Hematopoietic multipotent progenitor cell treated with erythropoietin and hydrocortisone succinate and interleukin-3 and kit ligand, for 6 days (in vitro differentiated cells): Measurements from ENCODE around the gene AP1B1.
"Not testable (repeated sequence)": the region's sequence is repeated elsewhere in the genome, so short reads cannot be mapped to it uniquely, and the experiment has no call there.

Experiments used
- DNase-seq: peaks from one replicate; pipeline ENCODE4 v3.0.0-alpha.2; 2015

The AP1B1 gene

DNA sequence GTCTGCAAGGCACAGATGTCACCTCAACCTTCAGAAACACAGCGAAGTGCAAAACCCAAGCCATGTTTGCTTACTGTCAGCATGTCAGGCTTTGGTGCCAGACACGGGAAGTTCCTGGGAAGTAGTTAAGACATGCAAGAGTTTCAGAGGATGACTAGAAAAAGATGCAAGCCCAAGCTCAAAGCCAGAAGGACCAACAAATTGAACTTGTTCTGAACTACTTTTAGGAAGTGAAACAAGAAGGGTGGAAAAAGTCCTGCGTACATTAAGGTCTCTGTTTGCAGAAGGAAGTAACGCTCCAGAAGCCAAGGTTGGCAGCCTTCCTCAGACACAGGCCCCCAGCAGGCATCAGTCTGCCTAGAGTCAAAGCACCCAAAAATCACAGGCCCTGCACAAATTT, 2.6 kb downstream of the AP1B1 start:
- DNase-seq = no peak

DNA sequence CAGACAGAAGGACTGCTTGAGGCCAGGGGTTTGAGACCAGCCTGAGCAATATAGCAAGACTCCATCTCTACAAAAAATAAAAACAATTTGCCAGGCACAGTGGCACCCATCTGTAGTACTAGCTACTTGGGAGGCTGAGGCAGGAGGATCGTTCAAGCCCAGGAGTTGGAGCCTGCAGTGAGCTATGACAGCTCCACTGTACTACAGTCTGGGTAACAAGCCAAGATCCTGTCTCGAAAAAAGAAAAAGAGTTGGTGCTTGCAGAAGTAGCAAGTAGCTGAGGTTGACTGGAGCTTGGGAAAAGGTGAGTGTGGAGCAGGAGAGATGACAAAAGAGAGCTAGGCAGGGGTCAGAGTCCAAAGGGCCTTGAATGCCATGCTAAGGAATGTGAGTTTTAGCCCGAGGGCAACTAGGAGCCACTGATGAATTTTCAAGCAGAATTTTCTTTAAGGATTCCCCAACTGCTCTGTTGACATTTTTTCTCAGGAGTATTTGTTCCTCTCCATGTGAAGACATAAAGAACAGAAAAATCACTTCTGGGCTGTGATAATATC, 3.1 kb downstream of the AP1B1 start:
- DNase-seq = no peak

DNA sequence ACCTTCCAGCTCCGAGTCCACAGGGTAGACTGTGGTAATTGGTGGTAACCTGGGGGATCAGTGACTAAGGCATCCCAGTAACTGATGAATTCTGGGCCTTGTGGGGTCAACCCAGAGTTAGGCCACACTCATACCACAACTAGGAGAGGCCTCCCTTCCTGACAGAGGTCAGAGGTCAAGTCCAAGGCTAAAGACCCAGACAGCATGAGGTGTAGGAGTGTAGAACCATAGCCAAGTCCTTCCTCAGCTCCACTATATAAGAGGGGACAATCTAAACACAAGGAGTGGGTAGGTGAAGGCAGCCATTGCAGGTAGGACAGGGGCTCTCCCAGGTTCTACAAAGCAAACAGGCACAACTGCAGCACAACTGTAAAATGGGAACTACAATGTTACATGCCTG, 4.6 kb downstream of the AP1B1 start:
- DNase-seq = no peak

GRCh38 chr22:29382580-29383302, 5.6 kb downstream of the AP1B1 start:
- peak; percentile 86 for DNase-seq

DNA sequence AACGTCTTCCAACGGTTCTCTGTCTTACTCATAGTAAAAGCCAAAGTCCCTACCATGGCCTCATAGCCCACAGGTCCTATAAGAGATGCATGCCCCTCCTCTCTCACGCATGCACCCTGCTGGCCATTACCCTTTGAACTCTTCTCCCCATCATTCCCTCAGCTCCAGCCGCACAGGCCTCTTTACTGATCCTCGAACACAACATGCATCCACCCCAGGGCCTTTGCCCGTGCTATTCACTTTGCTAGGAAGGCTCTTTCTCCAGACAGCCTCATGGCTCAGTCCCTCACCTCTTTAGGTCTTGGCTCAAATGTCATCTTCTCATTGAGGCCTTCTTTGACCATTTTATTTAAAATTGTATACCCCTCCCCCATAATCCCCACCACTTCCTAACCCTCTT, 7.5 kb downstream of the AP1B1 start:
- DNase-seq = no peak

- DNase-seq = no peak
Observed at GRCh38 chr22:29380032-29380781, 8.2 kb downstream of the AP1B1 start.

DNA sequence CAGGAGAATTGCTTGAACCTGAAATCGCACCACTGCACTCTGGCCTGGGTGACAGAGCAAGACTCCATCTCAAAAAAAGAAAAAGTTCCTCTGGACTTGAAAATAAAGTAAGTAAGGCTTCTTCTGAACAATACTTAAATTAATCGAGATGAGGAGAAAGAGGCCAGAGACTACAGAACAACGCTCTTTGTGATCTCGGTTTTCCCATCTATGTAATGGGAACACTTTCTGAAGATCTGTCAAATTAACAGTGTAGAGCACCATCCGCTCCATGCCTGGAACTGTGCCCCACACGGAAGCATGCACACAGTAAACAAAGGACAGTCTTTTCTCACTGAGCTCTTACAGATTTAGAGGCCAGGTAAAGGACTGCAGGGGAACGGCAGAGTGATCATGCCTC, 9.1 kb downstream of the AP1B1 start:
- no peak for DNase-seq

DNA sequence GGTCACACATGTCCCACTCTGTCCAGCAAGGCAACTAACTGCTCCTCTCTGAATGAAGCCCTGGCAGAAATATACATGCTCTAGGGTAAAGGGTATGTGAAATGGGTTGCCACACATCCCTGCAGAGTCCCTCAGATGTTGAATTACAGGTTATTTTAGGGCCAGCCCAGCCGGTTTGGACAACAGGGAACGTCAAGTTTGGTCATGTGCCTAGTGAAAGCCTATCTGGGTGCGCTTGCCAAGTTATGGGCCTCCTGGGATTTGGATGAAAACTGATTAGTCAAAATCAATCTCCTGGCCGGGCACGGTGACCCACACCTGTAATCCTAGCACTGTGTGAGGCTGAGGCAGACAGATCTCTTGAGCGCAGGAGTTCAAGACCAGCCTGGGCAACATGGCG, 10.4 kb downstream of the AP1B1 start:
- DNase-seq = no peak

DNA sequence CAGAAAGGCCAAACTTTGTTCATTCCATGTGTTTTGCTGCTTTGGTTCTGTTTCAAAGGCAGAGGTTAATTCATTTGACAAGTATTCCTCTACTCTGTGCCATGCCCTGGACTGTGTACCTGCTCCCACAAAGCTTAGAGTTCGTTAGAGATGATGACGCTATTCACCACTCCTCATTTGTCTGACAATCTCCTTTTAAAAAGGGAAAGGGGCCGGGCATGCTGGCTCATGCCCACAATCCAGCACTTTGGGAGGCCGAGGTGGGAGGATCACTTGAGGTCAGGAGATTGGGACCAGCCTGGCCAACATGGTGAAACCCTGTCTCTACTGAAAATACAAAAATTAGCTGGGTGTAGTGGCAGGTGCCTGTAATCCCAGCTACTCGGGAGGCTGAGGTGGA, 11.7 kb downstream of the AP1B1 start:
- not testable (repeated sequence) for DNase-seq

GRCh38 chr22:29375398-29376076, 12.8 kb downstream of the AP1B1 start:
- peak; percentile 69 for DNase-seq

- DNase-seq = not testable (repeated sequence)
Observed at GRCh38 chr22:29374806-29375205, 13.6 kb downstream of the AP1B1 start.

DNA sequence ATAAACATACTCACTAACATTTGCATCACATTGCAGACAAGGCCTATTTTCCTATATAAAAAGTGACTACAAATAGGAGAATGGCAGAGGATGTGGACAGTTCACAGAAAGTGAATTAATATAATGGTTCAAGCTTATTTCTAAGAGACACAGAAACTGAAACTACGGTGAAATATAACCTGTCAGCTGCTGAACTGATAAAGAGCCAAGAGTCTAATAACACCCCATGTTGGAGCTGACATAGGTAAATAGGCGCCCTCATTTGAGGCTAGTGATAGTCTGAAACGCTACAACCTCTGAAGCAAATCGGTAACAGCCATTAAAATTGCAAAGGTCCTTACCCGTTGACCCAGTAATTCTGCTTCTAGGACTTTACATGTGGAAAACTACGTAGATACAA, 14.0 kb downstream of the AP1B1 start:
- no peak for DNase-seq

GRCh38 chr22:29370537-29370936, 17.8 kb downstream of the AP1B1 start:
- DNase-seq = no peak

DNA sequence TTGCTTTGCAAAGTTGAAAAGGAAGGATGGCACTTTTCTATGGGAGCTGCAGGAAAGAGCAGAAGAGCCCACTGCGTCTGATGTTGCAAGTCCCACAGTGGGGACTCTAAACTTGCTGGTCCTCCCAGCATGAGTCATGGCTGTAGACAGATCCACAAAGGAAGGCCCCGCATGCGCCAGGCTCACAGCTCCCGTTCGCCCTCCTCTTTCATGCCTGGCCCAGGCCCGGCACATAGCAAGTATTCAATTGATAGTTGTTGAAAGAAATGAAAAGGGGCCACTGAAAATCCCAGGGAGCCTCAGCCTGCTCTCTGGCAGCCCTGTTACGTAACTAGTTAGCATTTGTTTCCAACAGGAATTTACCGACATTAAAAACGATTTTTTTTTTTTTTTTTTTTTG, 18.9 kb downstream of the AP1B1 start:
- DNase-seq = peak; percentile 43

DNA sequence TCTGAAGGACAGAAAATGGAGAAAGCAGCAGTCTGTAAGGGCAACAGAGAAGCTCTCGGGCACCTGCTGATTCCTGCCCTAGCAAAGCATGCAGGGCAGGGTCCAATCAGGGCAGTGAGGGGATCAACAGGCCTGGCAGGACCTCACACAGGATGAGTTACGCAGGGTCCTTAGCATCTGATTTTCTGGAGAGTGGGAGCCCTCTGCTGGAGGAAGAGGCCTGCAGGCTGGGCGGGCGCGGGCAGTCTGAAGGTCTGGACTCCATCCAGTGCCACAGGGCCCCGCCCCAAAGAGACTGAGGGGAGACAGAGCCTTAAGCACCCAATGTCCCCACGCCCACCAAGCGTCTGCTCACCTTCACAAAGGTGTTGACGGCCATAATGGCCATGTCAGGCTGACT, 28.9 kb downstream of the AP1B1 start:
- DNase-seq = peak; percentile 75

GRCh38 chr22:29357193-29357890, 31.0 kb downstream of the AP1B1 start:
- not testable (repeated sequence) for DNase-seq

GRCh38 chr22:29353860-29354259, 34.5 kb downstream of the AP1B1 start:
- DNase-seq = no peak

GRCh38 chr22:29353286-29353685, 35.1 kb downstream of the AP1B1 start:
- DNase-seq = no peak

- DNase-seq = no peak
Observed at GRCh38 chr22:29352778-29353177, 35.6 kb downstream of the AP1B1 start.

DNA sequence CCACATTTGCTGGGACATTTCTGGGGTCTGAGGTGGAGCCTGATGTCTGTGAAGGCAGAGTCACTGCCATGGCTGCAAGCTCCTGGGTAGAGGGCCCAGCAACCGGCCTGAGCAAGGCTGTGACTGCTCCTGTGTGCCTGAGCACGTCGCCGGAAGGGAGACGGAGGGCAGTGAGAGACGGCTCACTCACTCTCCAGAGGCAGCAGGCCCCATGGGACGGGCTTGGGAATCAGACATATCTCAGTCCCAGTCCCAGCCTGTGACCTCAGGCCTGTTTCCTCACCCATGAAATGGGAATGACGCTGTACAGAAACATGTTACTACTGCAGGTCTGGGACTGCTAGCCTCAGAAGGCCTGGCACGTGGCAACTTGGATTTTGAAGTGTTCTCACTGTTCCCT, 36.5 kb downstream of the AP1B1 start:
- DNase-seq = no peak

- no peak for DNase-seq
Observed at GRCh38 chr22:29351042-29351441, 37.3 kb downstream of the AP1B1 start.

- DNase-seq = no peak
Observed at GRCh38 chr22:29348956-29349355, 39.4 kb downstream of the AP1B1 start.

- no peak for DNase-seq
Observed at GRCh38 chr22:29348041-29348440, 40.3 kb downstream of the AP1B1 start.
